NT2/D1 (cell line): ENCODE results near the gene DMRTC1B.
"Not testable (repeated sequence)": the region's sequence is repeated elsewhere in the genome, so short reads cannot be mapped to it uniquely, and the experiment has no call there.

Experiments used
- SUZ12 ChIP-seq: IDR thresholded peaks from 2 replicates; pipeline ENCODE4 v1.6.1; 2011; ENCODE audit not compliant: insufficient read length, insufficient read depth; ENCODE audit errors: extremely low read depth
- YY1 ChIP-seq: IDR thresholded peaks from 2 replicates; pipeline ENCODE4 v1.6.1; 2011; ENCODE audit not compliant: insufficient read length, insufficient read depth
- ZNF274 ChIP-seq: IDR thresholded peaks from 2 replicates; pipeline ENCODE4 v1.6.1; 2011; ENCODE audit warnings: mild to moderate bottlenecking, low read depth, low read length

GRCh38 chrX:72782560-72782959 lies 5.9 kb downstream of the DMRTC1B start, which contains the start of gene FAM236B:
- TF ChIP-seq YY1, ZNF274, SUZ12: not testable (repeated sequence)
